Fibroblast of the conjunctiva (primary cell): Measurements from ENCODE around the gene METTL27.
"Not testable (repeated sequence)": the region's sequence is repeated elsewhere in the genome, so short reads cannot be mapped to it uniquely, and the experiment has no call there.

ENCODE experiments used
- DNase-seq: peaks from one replicate; pipeline ENCODE4 v3.0.0-alpha.2; 2010; ENCODE audit warnings: low read depth

Gene METTL27, protein sequence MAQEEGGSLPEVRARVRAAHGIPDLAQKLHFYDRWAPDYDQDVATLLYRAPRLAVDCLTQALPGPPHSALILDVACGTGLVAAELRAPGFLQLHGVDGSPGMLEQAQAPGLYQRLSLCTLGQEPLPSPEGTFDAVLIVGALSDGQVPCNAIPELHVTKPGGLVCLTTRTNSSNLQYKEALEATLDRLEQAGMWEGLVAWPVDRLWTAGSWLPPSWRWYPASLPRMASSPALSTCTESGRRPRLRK

GRCh38 chr7:73842067-73842976 lies at the start of gene METTL27:
METTL27 (minus strand) TSS chr7:73842516; CDS start chr7:73842140, 376 bp downstream.
- DNase-seq: peak; percentile 91

GRCh38 chr7:73891178-73891885 lies 49.0 kb upstream of the METTL27 start:
- DNase-seq: no peak

DNA sequence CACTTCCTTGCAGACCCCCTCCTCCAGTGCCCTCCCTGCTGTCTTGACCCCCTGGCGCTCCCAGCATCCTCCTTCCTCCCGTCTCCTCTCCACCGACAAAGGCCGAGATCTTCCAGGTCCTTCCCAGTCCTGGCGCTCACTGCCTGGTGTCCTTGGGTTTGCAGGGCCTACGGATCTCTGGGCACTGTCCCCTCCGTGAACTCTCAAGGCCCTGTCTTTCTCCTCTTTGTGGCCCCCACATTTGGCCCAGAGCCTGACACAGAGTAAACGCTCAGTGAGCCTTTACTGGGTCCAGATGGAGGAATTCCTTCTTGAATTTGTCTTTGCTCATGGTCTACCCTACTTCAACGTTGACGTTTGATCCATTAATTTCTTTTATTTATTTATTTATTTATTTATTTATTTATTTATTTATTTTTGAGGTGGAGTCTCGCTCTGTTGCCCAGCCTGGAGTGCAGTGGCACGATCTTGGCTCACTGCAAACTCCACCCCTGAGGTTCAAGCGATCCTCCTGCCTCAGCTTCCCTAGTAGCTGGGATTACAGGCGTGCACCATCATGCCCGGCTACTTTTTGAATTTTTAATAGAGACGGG lies 48.3 kb upstream of the METTL27 start:
- DNase-seq: no peak

- DNase-seq: no peak
Measured at GRCh38 chr7:73888959-73889358, 46.6 kb upstream of the METTL27 start.

- no peak for DNase-seq
Measured at GRCh38 chr7:73887762-73888161, 45.4 kb upstream of the METTL27 start.

GRCh38 chr7:73885975-73886798 lies 43.9 kb upstream of the METTL27 start:
- no peak for DNase-seq

DNA sequence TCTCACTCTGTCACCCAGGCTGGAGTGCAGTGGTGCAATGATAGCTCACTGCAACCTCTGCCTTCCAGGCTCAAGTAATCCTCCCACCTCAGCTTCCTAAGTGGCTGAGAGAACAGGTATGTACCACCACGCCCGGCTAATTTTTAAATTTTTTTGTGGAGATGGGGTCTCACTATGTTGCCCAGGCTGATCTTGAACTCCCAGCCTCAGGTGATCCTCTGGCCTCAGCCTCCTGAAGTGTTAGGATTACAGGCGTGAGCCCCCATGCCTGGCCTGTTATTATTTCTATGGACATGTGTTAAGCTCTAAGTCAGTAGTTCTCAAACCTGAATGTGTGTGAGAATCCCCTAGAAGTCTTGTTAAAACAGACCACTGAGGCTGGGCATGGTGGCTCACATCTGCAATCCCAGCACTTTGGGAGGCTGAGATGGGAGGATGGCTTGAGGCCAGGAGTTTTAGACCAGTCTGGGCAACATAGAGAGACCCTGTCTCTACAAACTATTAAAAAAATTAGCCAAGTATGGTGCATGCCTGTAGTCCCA lies 43.2 kb upstream of the METTL27 start:
- DNase-seq: no peak

GRCh38 chr7:73884867-73885422 lies 42.6 kb upstream of the METTL27 start:
- DNase-seq: not testable (repeated sequence)

DNA sequence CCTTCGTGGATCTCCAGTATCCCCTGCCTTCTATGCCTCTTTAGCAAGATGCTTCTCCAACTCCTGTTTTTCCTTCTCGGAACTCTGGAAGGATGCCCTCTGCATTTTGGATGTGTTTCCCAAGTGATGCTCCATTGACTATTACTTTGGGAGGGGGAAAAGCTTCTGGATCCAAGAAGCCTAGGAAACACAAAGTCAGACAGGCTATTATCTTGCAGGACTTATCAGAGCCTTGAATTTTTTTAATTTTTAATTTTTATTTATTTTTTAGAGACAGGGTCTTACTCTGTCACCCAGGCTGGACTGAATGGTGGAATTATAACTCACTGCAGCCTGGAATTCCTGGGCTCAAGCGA lies 39.7 kb upstream of the METTL27 start:
- DNase-seq: no peak

- no peak for DNase-seq
Measured at GRCh38 chr7:73881352-73882046, 39.2 kb upstream of the METTL27 start.

GRCh38 chr7:73880755-73881328 lies 38.5 kb upstream of the METTL27 start:
- DNase-seq: no peak

DNA sequence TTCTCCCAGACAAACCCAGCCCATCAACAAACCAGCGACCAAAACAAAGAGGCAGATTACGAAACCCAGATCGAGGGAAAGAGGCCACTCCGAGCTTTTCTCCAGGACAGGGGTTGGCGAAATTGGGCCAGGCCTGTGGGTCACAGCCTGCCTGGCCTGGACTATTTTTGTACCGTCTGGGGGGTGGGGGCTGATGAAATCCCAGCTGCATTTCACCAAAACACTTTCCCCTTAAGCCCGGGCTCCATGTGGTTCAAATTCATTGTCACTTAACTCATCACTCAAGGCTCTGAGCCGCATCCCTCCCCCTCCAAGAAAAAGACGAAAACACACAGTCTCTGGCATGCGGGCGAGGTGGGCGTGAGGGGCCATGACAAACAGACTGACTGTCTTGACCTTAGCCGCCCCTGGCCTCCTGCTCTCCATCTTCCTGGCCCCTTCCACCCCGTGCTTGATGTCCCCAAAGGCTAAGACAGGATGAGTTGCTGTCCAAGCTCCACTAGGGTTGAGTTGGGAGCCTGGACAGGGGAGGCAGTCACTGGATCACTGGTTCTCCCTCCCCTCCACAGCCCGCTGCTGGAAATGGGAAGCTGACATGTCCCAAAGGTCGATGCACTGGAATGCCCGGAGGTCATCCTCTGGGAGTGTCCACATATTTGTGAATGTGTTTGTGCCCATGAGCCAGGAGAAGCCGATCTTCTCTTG lies 37.8 kb upstream of the METTL27 start:
- DNase-seq: peak; percentile 51

- DNase-seq: no peak
Measured at GRCh38 chr7:73876973-73877372, 34.7 kb upstream of the METTL27 start.

DNA sequence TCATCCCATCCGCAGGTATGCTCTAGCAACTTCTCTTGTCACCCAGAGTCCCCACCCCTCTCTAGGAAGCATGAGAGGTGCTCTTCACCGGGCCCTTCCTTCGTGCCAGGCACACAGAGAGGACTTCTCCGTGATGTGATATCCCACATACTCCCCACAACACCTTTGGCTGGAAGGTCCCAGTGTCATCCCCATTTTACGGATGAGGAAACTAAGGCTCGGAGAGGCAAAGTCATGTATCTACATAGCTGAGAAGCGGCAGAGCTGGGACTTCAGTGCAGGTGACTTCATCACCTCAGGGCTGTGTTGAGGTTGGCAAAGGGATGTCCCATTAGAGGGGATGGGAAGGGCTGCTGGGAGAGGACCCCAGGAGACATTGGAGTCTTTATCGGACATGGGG lies 34.0 kb upstream of the METTL27 start:
- no peak for DNase-seq

DNA sequence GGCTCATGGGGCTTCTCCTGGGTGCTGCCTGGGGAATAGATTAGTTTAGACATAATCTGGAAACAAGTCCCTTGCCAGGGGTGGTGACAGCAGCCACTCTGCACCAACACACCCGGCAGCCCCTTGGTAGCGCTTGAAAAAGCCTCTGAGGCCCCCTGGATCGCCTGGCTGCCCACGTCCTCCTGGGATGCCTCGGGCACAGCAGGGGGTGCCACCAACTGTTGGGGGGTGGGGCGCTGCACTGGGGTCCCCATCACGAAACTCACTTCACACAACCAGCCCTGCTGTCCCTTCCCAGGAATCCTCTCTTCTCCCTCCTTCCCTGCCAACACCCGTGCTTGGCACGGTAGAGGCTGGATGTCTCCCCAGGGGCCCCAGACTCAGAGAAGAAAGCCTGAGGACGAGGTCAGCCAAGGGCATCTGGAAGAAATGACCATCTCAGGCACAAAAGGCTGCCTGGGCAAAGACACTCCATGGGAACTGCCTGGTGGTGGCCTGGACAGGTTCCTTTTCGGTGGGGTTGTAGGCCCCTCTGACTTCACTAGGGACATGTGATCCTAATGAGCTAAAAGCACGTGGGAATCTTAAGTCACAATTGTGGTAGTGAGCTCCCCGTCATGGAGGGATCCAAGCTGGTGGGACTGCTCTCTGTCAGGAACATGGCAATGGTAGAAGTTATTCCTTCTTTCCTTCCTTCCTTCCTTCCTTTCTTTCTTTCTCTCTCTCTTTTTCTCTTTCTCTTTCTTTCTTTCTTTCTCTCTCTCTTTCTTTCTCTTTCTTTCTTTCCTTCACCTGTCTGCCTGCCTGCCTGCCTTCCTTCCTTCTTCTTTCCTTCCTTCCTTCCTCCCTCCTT lies 30.0 kb upstream of the METTL27 start:
- DNase-seq: no peak

DNA sequence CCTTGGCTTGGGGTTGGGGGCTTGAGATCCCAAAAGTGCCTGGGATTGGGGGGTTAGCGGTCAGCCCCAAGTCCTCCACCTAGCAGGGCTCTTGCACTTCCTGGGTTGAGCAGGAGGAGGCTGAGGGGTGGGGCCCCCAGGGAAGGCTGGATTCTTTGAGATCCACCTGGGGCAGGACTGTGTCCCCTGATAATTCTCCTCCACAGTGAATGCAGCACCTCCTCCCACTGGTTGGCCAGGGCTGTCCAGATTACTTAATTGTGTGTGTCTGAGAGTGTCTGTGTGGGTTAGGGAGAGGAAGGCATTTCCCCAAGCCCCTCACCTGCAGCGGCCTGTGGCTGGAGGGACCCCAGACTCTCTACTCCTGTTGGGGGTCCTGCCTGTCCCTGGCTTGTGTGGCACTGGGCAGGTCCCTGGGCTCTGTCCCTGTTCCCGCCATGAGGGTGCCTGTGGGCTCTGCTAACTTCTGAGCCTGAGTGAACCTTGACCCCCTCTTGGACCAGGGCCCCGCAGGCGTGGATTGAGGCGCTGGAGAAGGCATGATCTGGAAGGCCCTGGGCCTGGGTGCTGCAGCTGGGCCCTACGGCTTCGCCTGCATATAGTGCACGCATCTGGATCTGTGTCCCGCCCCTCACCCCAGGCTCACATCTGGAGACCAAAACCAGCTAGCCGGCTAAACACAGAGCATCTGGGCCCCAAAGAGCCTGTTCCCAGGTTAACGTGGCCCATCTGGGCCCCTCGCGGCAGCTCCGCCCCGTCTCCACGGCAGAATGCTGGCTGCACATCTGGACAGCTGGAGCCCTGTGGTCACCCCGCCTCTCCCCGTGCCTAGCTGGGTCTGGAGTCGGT lies 29.1 kb upstream of the METTL27 start:
- DNase-seq: no peak

DNA sequence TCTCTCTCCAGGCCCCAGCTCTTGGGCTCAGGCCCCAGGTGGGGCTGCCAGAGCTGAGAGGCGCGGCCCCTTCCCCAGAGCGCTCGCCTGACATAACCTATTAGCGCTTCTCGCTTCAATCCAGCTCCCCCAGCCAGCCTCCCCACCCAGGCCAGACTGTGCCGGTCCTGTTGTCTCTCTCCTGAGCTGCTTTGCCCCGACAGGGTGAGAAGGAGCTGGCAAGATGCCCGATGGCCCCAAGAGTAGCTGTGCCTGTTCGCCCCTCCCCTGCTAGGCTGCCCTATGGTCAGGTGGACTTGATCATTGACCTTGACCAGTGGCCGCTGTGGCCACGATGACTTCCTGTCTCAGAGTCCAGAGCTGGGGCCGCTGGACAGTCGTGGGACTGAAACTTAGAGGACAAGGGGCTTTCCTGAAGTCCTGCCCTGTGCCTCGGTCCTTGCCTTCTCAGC lies 27.8 kb upstream of the METTL27 start:
- DNase-seq: no peak
